ENCODE results near the gene HEPN1. TPM values are rescaled to one million over a fixed set of nuclear protein-coding genes. Genes with fewer than 3 reads are reported as not detected.

HEPN1 gene
- total and polyA plus RNA-seq, 2 of the 8 experiments (the other 6 are each of a cell fraction or from before 2014, with no cell fraction given): not detected

DNA sequence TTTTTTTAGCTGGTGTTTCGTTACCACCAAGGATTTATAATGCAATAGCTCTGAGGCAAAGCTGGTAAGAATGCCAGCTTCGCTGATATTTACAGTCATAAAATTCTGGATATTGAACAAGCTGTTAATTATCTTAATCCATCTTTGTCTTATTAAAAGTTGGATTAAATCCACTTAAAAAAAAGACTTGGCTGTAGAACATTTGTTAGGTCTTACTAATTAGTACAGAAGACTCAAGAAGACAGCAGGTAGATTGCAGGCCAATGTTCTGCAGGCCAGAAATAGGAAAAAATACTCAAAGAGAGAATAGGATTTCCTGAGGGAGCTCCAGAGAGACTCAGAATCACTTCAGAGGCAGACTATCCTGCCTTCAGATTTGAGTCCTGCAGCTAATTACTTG is 28.9 kb upstream of the HEPN1 start:
- no peak overlapping the region for H4K91ac ChIP-seq (replicated peaks; ENCODE audit: insufficient read length, low read length)
- H3K79me2 ChIP-seq (ENCODE audit: control insufficient read depth in 1 of 2, insufficient read depth in 2 of 2, low read length in 2 of 2): no peaks in the 10 kb centered on the region
- no peak overlapping the region for H4K8ac ChIP-seq (ENCODE audit: extremely low read depth, insufficient read depth, low read length)
- H3K23ac ChIP-seq (ENCODE audit: insufficient read length): no peak overlapping the region
- H3K23me2 ChIP-seq (ENCODE audit: low read depth, low read length): no peaks in the 10 kb centered on the region
- no peak overlapping the region for H3K18ac ChIP-seq (ENCODE audit: extremely low read depth, low read length)
- H3K4ac ChIP-seq (replicated peaks; ENCODE audit: insufficient read length, low read depth, low read length): no peak overlapping the region
- no peak overlapping the region for H3K9ac ChIP-seq (replicated peaks in 1 of 4; ENCODE audit: extremely low read depth in 1 of 4, low read depth in 3 of 4, low read length in 3 of 4)
- H3K4me3 ChIP-seq (ENCODE audit: extremely low read depth in 1 of 4, insufficient read depth in 2 of 4, low read depth in 3 of 4, low read length in 4 of 4): no peak overlapping the region
- no peaks in the 10 kb centered on the region; a peak in 1 of 7 replicates for H3K4me1 ChIP-seq (replicated peaks in 1 of 4; ENCODE audit: control insufficient read depth in 3 of 4, insufficient read depth in 4 of 4, low read length in 3 of 4)
- no peaks in the 10 kb centered on the region for H3K9me3 ChIP-seq (ENCODE audit: insufficient read depth in 2 of 2, low read depth in 1 of 2, low read length in 1 of 2)
- ChIA-PET CTCF (ENCODE audit: partially characterized antibody) (interaction anchor here (0.8 to 4.8 kb wide), 5 partner anchors 8 to 549 kb away, joined by 3 to 22 read pairs (median 6); no protein-coding TSS in a partner anchor), POLR2A (ENCODE audit: partially characterized antibody) (no interaction called here)
- no peak overlapping the region for H3K56ac ChIP-seq (replicated peaks; ENCODE audit: insufficient read length, low read depth, low read length)
- FAIRE-seq: no peak
- no peaks in the 10 kb centered on the region for H4K20me1 ChIP-seq (replicated peaks in 1 of 2; ENCODE audit: control insufficient read depth in 1 of 2, insufficient read depth in 2 of 2, low read length in 2 of 2)
- no peak overlapping the region for H2BK120ac ChIP-seq (replicated peaks; ENCODE audit: low read depth, low read length)
- 78% methylated on average over 2 of the region's 2 CpGs; no CpG with 5 or more reads in 1 of the 2 experiments for WGBS, 2 experiments (ENCODE audit: extremely low coverage in 1 of 2, insufficient coverage in 1 of 2, insufficient read length in 1 of 2, insufficient replicate concordance in 2 of 2, low coverage in 1 of 2, low lambda C conversion rate in 2 of 2, missing lambda C conversion rate in 1 of 2)
- H2BK12ac ChIP-seq (ENCODE audit: low read depth, low read length): no peak overlapping the region
- H3K27me3 ChIP-seq (replicated peaks in 1 of 4; ENCODE audit: control insufficient read depth in 3 of 4, extremely low read depth in 1 of 4, insufficient read depth in 3 of 4, low read length in 3 of 4): peaks cover 0 to 3% (median under 1%) of the 10 kb centered on the region in 4 experiments; a peak in 2 of 7 replicates
- TF ChIP-seq, protein P1, sequence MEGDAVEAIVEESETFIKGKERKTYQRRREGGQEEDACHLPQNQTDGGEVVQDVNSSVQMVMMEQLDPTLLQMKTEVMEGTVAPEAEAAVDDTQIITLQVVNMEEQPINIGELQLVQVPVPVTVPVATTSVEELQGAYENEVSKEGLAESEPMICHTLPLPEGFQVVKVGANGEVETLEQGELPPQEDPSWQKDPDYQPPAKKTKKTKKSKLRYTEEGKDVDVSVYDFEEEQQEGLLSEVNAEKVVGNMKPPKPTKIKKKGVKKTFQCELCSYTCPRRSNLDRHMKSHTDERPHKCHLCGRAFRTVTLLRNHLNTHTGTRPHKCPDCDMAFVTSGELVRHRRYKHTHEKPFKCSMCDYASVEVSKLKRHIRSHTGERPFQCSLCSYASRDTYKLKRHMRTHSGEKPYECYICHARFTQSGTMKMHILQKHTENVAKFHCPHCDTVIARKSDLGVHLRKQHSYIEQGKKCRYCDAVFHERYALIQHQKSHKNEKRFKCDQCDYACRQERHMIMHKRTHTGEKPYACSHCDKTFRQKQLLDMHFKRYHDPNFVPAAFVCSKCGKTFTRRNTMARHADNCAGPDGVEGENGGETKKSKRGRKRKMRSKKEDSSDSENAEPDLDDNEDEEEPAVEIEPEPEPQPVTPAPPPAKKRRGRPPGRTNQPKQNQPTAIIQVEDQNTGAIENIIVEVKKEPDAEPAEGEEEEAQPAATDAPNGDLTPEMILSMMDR (IDR thresholded peaks at IDR 0.05; ENCODE audit: control extremely low read depth in 1 of 3, insufficient read depth in 1 of 3, low read depth in 1 of 3, low read length in 3 of 3): no peak
- no peak for TF ChIP-seq POU5F1 (IDR thresholded peaks at IDR 0.05; ENCODE audit: low read depth, low read length)
- no peak for TF ChIP-seq SIRT6 (IDR thresholded peaks at IDR 0.05; ENCODE audit: low read length)
- H2AK5ac ChIP-seq (ENCODE audit: low read depth, low read length): no peak overlapping the region
- no peak overlapping the region for H3K14ac ChIP-seq (ENCODE audit: insufficient read length)
- no peak overlapping the region for H3K4me2 ChIP-seq (ENCODE audit: insufficient read depth in 1 of 2, low read depth in 2 of 2, low read length in 2 of 2)
- H2BK15ac ChIP-seq (ENCODE audit: low read length): no peak overlapping the region
- H2BK20ac ChIP-seq (ENCODE audit: low read length): no peak overlapping the region
- no peak overlapping the region for H2BK5ac ChIP-seq (ENCODE audit: low read depth, low read length)
- no peak overlapping the region for H4K5ac ChIP-seq (ENCODE audit: insufficient read length, low read depth, low read length)
- no peak overlapping the region for H2AFZ ChIP-seq (ENCODE audit: low read length)
- H3K79me1 ChIP-seq (ENCODE audit: low read depth, low read length): no peaks in the 10 kb centered on the region
- no peak overlapping the region for H3K27ac ChIP-seq (ENCODE audit: low read depth, low read length)
- H3K36me3 ChIP-seq (ENCODE audit: control insufficient read depth in 2 of 4, insufficient read depth in 4 of 4, low read length in 3 of 4): no peaks in the 10 kb centered on the region
- DNase-seq (ENCODE audit: low read depth in 1 of 2, low spot score in 2 of 2): no peak
